Measurements from ENCODE around the gene MUC22.
A peak's percentile ranks its signal among the peaks of the same experiment; 100 is the strongest.

MUC22 gene

GRCh38 chr6:31075528-31075927, 65.3 kb downstream of the MUC22 start:
- Histone ChIP-seq H3K27ac (no peak overlapping the region), H3K9me3 (no peaks in the 10 kb centered on the region), H3K27me3 (peaks cover 0 to 2% of the 10 kb centered on the region in 2 donors), H3K36me3 (no peaks in the 10 kb centered on the region), H3K4me1 (peaks cover 0 to 8% (median 5%) of the 10 kb centered on the region in 4 donors), H3K4me3 (no peak overlapping the region)
- intact Hi-C loops (cut with DNase I; ENCODE audit: low total_unique reads) = no loop called here
- no peak for DNase-seq
- TF ChIP-seq, protein P1, sequence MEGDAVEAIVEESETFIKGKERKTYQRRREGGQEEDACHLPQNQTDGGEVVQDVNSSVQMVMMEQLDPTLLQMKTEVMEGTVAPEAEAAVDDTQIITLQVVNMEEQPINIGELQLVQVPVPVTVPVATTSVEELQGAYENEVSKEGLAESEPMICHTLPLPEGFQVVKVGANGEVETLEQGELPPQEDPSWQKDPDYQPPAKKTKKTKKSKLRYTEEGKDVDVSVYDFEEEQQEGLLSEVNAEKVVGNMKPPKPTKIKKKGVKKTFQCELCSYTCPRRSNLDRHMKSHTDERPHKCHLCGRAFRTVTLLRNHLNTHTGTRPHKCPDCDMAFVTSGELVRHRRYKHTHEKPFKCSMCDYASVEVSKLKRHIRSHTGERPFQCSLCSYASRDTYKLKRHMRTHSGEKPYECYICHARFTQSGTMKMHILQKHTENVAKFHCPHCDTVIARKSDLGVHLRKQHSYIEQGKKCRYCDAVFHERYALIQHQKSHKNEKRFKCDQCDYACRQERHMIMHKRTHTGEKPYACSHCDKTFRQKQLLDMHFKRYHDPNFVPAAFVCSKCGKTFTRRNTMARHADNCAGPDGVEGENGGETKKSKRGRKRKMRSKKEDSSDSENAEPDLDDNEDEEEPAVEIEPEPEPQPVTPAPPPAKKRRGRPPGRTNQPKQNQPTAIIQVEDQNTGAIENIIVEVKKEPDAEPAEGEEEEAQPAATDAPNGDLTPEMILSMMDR (IDR thresholded peaks at IDR 0.05) = no peak

DNA sequence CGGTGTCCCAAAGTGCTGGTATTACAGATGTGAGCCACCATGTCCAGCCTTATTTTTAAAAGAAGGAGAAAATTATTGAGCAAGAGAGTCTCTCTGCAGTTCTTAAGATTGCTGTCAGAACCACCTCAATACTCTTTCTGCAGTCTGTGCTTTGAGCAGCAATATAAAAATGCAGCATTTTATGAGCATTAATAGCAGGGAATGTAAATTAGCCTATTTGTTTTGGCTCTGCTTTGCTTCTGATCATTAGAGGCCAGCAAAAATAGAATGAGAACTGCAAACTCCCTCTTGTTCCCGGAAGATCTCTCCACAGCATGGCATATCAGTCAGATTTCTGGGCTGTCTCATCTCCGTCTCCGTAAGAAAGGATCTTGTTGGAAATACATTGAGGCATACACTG, 66.3 kb downstream of the MUC22 start:
- TF ChIP-seq, protein P1 (IDR thresholded peaks at IDR 0.05) = no peak
- H3K27ac ChIP-seq = no peak overlapping the region
- DNase-seq = no peak
- H3K27me3 ChIP-seq = peaks cover 0 to 3% of the 10 kb centered on the region in 2 donors
- H3K9me3 ChIP-seq = no peaks in the 10 kb centered on the region
- peaks cover 0 to 8% (median 5%) of the 10 kb centered on the region in 4 donors for H3K4me1 ChIP-seq
- intact Hi-C loops (cut with DNase I; ENCODE audit: low total_unique reads) = no loop called here
- no peak overlapping the region for H3K4me3 ChIP-seq
- H3K36me3 ChIP-seq = no peaks in the 10 kb centered on the region

GRCh38 chr6:31079656-31080261, 69.5 kb downstream of the MUC22 start:
- H3K27me3 ChIP-seq = peaks cover 0 to 3% of the 10 kb centered on the region in 2 donors
- peak overlapping the region in 1 of 2 donors; percentile 5 for H3K4me3 ChIP-seq
- H3K9me3 ChIP-seq = no peaks in the 10 kb centered on the region
- TF ChIP-seq, protein P1 (IDR thresholded peaks at IDR 0.05) = peak; percentile 62 to 84
- H3K4me1 ChIP-seq = peaks cover 0 to 18% (median 9%) of the 10 kb centered on the region in 4 donors
- H3K36me3 ChIP-seq = no peaks in the 10 kb centered on the region
- peak; percentile 68 to 76 for DNase-seq
- H3K27ac ChIP-seq = no peak overlapping the region
- intact Hi-C loops (cut with DNase I; ENCODE audit: low total_unique reads) = loop anchor here (10.0 kb wide), 2 partner anchors 335 to 405 kb away; partner anchors contain the start of genes DHX16, FLOT1 and IER3

DNA sequence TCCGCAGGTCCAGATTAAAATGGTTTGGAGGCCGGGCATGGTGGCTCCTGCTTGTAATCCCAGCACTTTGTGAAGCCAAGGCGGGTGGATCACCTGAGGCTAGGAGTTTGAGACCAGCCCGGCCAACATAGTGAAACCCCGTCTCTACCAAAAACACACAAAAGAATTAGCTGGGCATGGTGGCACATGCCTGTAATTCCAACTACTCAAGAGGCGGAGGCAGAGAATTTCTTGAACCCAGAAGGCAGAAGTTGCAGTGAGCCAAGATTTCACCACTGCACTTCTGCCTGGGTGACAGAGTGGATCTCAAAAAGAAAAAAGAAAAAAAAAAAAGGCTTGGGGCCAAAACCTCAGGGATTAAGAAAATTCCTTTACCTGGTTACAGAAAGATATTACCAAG, 71.6 kb downstream of the MUC22 start:
- no peak for DNase-seq

GRCh38 chr6:31083742-31084354, 73.6 kb downstream of the MUC22 start:
- DNase-seq = peak in 1 of 2 donors; percentile 75

More for the DNA sequence above, 71.6 kb downstream of the MUC22 start:
- intact Hi-C loops (cut with DNase I; ENCODE audit: low total_unique reads) = loop anchor here (10.0 kb wide), 2 partner anchors 337 to 407 kb away; partner anchors contain the start of genes DHX16, FLOT1 and IER3
- no peak overlapping the region for H3K4me3 ChIP-seq
- H3K4me1 ChIP-seq = peaks cover 0 to 20% (median 9%) of the 10 kb centered on the region in 4 donors
- no peak overlapping the region for H3K27ac ChIP-seq
- peaks cover 0 to 3% of the 10 kb centered on the region in 2 donors for H3K27me3 ChIP-seq
- TF ChIP-seq, protein P1 (IDR thresholded peaks at IDR 0.05) = no peak
- H3K36me3 ChIP-seq = no peaks in the 10 kb centered on the region
- H3K9me3 ChIP-seq = no peaks in the 10 kb centered on the region

More at GRCh38 chr6:31083742-31084354, 73.6 kb downstream of the MUC22 start:
- TF ChIP-seq, protein P1 (IDR thresholded peaks at IDR 0.05) = peak; percentile 24 to 26
- intact Hi-C loops (cut with DNase I; ENCODE audit: low total_unique reads) = loop anchor here (10.0 kb wide), 2 partner anchors 339 to 409 kb away; partner anchors contain the start of genes DHX16, FLOT1 and IER3
- H3K27ac ChIP-seq = peak overlapping the region in 1 of 2 donors; percentile 42
- H3K27me3 ChIP-seq = peaks cover 0 to 3% of the 10 kb centered on the region in 2 donors
- H3K4me3 ChIP-seq = no peak overlapping the region
- H3K9me3 ChIP-seq = no peaks in the 10 kb centered on the region
- H3K36me3 ChIP-seq = no peaks in the 10 kb centered on the region
- H3K4me1 ChIP-seq = peaks cover 0 to 26% (median 11%) of the 10 kb centered on the region in 4 donors
